ENCODE data around the gene SERPINA6. TPM values are rescaled to one million over a fixed set of nuclear protein-coding genes. Genes with fewer than 3 reads are reported as not detected.
A peak's percentile ranks its signal among the peaks of the same experiment; 100 is the strongest.
"Not testable (repeated sequence)": the region's sequence is repeated elsewhere in the genome, so short reads cannot be mapped to it uniquely, and the experiment has no call there.

The SERPINA6 gene
- total RNA-seq, 2 donors from 2014 or later: not detected

GRCh38 chr14:94304243-94304642 is 18.9 kb downstream of the SERPINA6 start:
- H3K4me1 Mint-ChIP-seq (ENCODE audit: low read depth in 2 of 2): peaks cover 5 to 8% of the 10 kb centered on the region in 2 donors
- ATAC-seq (no peak), DNase-seq (ENCODE audit: low spot score) (no peak)
- peaks cover 7% of the 10 kb centered on the region for H3K9me3 Mint-ChIP-seq
- peaks cover 6 to 13% of the 10 kb centered on the region in 2 donors for H3K27me3 Mint-ChIP-seq
- peaks cover 14% of the 10 kb centered on the region for H3K36me3 Mint-ChIP-seq
- no peak overlapping the region for H3K4me3 Mint-ChIP-seq
- no peak overlapping the region for H3K27ac Mint-ChIP-seq

- DNase-seq (ENCODE audit: low spot score): no peak
- Mint-ChIP-seq H3K9me3 (peaks cover 3% of the 10 kb centered on the region), H3K36me3 (peaks cover 9% of the 10 kb centered on the region), H3K4me3 (no peak overlapping the region), H3K4me1 (ENCODE audit: low read depth in 2 of 2) (peaks cover 4 to 8% of the 10 kb centered on the region in 2 donors), H3K27me3 (peaks cover 2 to 5% of the 10 kb centered on the region in 2 donors), H3K27ac (no peak overlapping the region)
- no peak for ATAC-seq
Observed at GRCh38 chr14:94303111-94303510, 20.0 kb downstream of the SERPINA6 start.

GRCh38 chr14:94298130-94298529 is 25.0 kb downstream of the SERPINA6 start:
- H3K27me3 Mint-ChIP-seq: peaks cover 3 to 7% of the 10 kb centered on the region in 2 donors
- no peak overlapping the region for H3K27ac Mint-ChIP-seq
- H3K9me3 Mint-ChIP-seq: no peaks in the 10 kb centered on the region
- DNase-seq (ENCODE audit: low spot score) (no peak), ATAC-seq (no peak)
- H3K4me1 Mint-ChIP-seq (ENCODE audit: low read depth in 2 of 2): no peaks in the 10 kb centered on the region
- no peaks in the 10 kb centered on the region for H3K36me3 Mint-ChIP-seq
- H3K4me3 Mint-ChIP-seq: no peak overlapping the region

- H3K9me3 Mint-ChIP-seq; H3K4me3 Mint-ChIP-seq; H3K36me3 Mint-ChIP-seq; ATAC-seq; DNase-seq (ENCODE audit: low spot score); H3K27ac Mint-ChIP-seq; H3K27me3 Mint-ChIP-seq; H3K4me1 Mint-ChIP-seq (ENCODE audit: low read depth in 2 of 2): not testable (repeated sequence)
Observed at GRCh38 chr14:94296181-94296545, 27.0 kb downstream of the SERPINA6 start.

GRCh38 chr14:94295360-94296180 is 27.6 kb downstream of the SERPINA6 start:
- no peak for DNase-seq (ENCODE audit: low spot score)
- no peak overlapping the region for H3K4me3 Mint-ChIP-seq
- no peak overlapping the region for H3K27ac Mint-ChIP-seq
- no peaks in the 10 kb centered on the region for H3K9me3 Mint-ChIP-seq
- peaks cover 3 to 7% of the 10 kb centered on the region in 2 donors for H3K27me3 Mint-ChIP-seq
- peak in 1 of 2 donors; percentile 17 for ATAC-seq
- no peaks in the 10 kb centered on the region for H3K4me1 Mint-ChIP-seq (ENCODE audit: low read depth in 2 of 2)
- H3K36me3 Mint-ChIP-seq: no peaks in the 10 kb centered on the region

- no peaks in the 10 kb centered on the region for H3K36me3 Mint-ChIP-seq
- no peaks in the 10 kb centered on the region for H3K4me1 Mint-ChIP-seq (ENCODE audit: low read depth in 2 of 2)
- H3K27me3 Mint-ChIP-seq: peaks cover under 1 to 7% of the 10 kb centered on the region in 2 donors
- no peak overlapping the region for H3K4me3 Mint-ChIP-seq
- H3K27ac Mint-ChIP-seq: no peak overlapping the region
- DNase-seq (ENCODE audit: low spot score): no peak
- no peak for ATAC-seq
- no peaks in the 10 kb centered on the region for H3K9me3 Mint-ChIP-seq
Observed at GRCh38 chr14:94293578-94293924, 29.6 kb downstream of the SERPINA6 start.

- H3K4me3 Mint-ChIP-seq: no peak within 1 kb of the TSS
- no peaks in the 10 kb centered on the region for H3K36me3 Mint-ChIP-seq
- H3K27ac Mint-ChIP-seq: no peak within 1 kb of the TSS
Observed at GRCh38 chr14:94292872-94293577, 30.1 kb downstream of the SERPINA6 start, which contains the start of gene SERPINA10. SERPINA10 (minus strand) TSS chr14:94293268; CDS start chr14:94290593, 2,675 bp downstream.

GRCh38 chr14:94292526-94292871 is 30.6 kb downstream of the SERPINA6 start:
- no peaks in the 10 kb centered on the region for H3K36me3 Mint-ChIP-seq
- no peak overlapping the region for H3K27ac Mint-ChIP-seq
- H3K4me1 Mint-ChIP-seq (ENCODE audit: low read depth in 2 of 2): no peaks in the 10 kb centered on the region
- H3K4me3 Mint-ChIP-seq: no peak overlapping the region
- peaks cover 5 to 13% of the 10 kb centered on the region in 2 donors for H3K27me3 Mint-ChIP-seq
- ATAC-seq (no peak), DNase-seq (ENCODE audit: low spot score) (no peak)
- no peaks in the 10 kb centered on the region for H3K9me3 Mint-ChIP-seq

More at GRCh38 chr14:94292872-94293577, 30.1 kb downstream of the SERPINA6 start, which contains the start of gene SERPINA10:
- ATAC-seq (no peak), DNase-seq (ENCODE audit: low spot score) (no peak)
- Mint-ChIP-seq H3K9me3 (no peaks in the 10 kb centered on the region), H3K27me3 (peaks cover 0 to 8% of the 10 kb centered on the region in 2 donors), H3K4me1 (ENCODE audit: low read depth in 2 of 2) (no peaks in the 10 kb centered on the region)

- Mint-ChIP-seq H3K27ac (no peak overlapping the region), H3K36me3 (no peaks in the 10 kb centered on the region), H3K4me3 (no peak overlapping the region), H3K4me1 (ENCODE audit: low read depth in 2 of 2) (no peaks in the 10 kb centered on the region), H3K9me3 (no peaks in the 10 kb centered on the region), H3K27me3 (peaks cover 9 to 18% of the 10 kb centered on the region in 2 donors)
- no peak for DNase-seq (ENCODE audit: low spot score)
- no peak for ATAC-seq
Observed at GRCh38 chr14:94291906-94292525, 31.1 kb downstream of the SERPINA6 start.

GRCh38 chr14:94291159-94291905 is 31.8 kb downstream of the SERPINA6 start:
- Mint-ChIP-seq H3K27me3 (peaks cover 9 to 13% of the 10 kb centered on the region in 2 donors), H3K9me3 (no peaks in the 10 kb centered on the region), H3K27ac (no peak overlapping the region), H3K4me3 (no peak overlapping the region), H3K36me3 (no peaks in the 10 kb centered on the region), H3K4me1 (ENCODE audit: low read depth in 2 of 2) (no peaks in the 10 kb centered on the region)
- no peak for ATAC-seq
- no peak for DNase-seq (ENCODE audit: low spot score)

- Mint-ChIP-seq H3K27me3 (peaks cover 12 to 21% of the 10 kb centered on the region in 2 donors), H3K4me1 (ENCODE audit: low read depth in 2 of 2) (no peaks in the 10 kb centered on the region), H3K4me3 (no peak overlapping the region), H3K27ac (no peak overlapping the region), H3K36me3 (no peaks in the 10 kb centered on the region), H3K9me3 (no peaks in the 10 kb centered on the region)
- no peak for ATAC-seq
- DNase-seq (ENCODE audit: low spot score): no peak
Observed at GRCh38 chr14:94290197-94290596, 32.9 kb downstream of the SERPINA6 start.

- ATAC-seq (no peak), DNase-seq (ENCODE audit: low spot score) (no peak)
- Mint-ChIP-seq H3K27me3 (peaks cover 12 to 22% of the 10 kb centered on the region in 2 donors), H3K4me3 (no peak overlapping the region), H3K4me1 (ENCODE audit: low read depth in 2 of 2) (no peaks in the 10 kb centered on the region), H3K36me3 (no peaks in the 10 kb centered on the region), H3K27ac (no peak overlapping the region), H3K9me3 (no peaks in the 10 kb centered on the region)
Observed at GRCh38 chr14:94288610-94289465, 34.3 kb downstream of the SERPINA6 start.

GRCh38 chr14:94285158-94285557 is 38.0 kb downstream of the SERPINA6 start:
- H3K27me3 Mint-ChIP-seq: peaks cover 15 to 22% of the 10 kb centered on the region in 2 donors
- no peak for ATAC-seq
- no peak for DNase-seq (ENCODE audit: low spot score)
- H3K4me3 Mint-ChIP-seq: no peak overlapping the region
- H3K36me3 Mint-ChIP-seq: no peaks in the 10 kb centered on the region
- no peak overlapping the region for H3K27ac Mint-ChIP-seq
- H3K9me3 Mint-ChIP-seq: no peaks in the 10 kb centered on the region
- no peaks in the 10 kb centered on the region for H3K4me1 Mint-ChIP-seq (ENCODE audit: low read depth in 2 of 2)
